Pericardium fibroblast (primary cell): ENCODE results near the gene PCDHGA10. TPM values are rescaled to one million over a fixed set of nuclear protein-coding genes. Genes with fewer than 3 reads are reported as not detected.

Source experiments
- total RNA-seq: library from RNA; depleted of rRNA; stranded (reverse); fragments of >200 nt; gene quantifications from 2 replicates; pipeline ENCODE4 v1.2.3, GENCODE V29; 2015

PCDHGA10 gene
- total RNA-seq, 1 donor from 2014 or later, result 8.6 TPM

Other genes with a start within 250 kb of the PCDHGA10 start
- 0.23 and 0.34 TPM in 2 replicates for gene PCDHB7, start 240.3 kb upstream of the PCDHGA10 start, total RNA-seq
- not detected in 2 replicates for gene PCDHB8, start 235.2 kb upstream of the PCDHGA10 start, total RNA-seq
- gene PCDHB16, start 230.6 kb upstream of the PCDHGA10 start, total RNA-seq, result under 0.01 and 1.1 TPM in 2 replicates
- gene PCDHB9, start 225.8 kb upstream of the PCDHGA10 start, total RNA-seq, result 0.23 and 0.43 TPM in 2 replicates
- 0.12 and 0.17 TPM in 2 replicates for gene PCDHB10, start 220.6 kb upstream of the PCDHGA10 start, total RNA-seq
- gene PCDHB11, start 213.4 kb upstream of the PCDHGA10 start, total RNA-seq, result 0.12 TPM in 1 of 2 replicates, not detected in the other
- under 0.01 and 0.26 TPM in 2 replicates for gene PCDHB12, start 204.3 kb upstream of the PCDHGA10 start, total RNA-seq
- 0.35 and 0.43 TPM in 2 replicates for gene PCDHB13, start 199.1 kb upstream of the PCDHGA10 start, total RNA-seq
- gene PCDHB14, start 189.6 kb upstream of the PCDHGA10 start, total RNA-seq, result 0.70 TPM in 1 of 2 replicates, not detected in the other
- gene PCDHB15, start 167.6 kb upstream of the PCDHGA10 start, total RNA-seq, result under 0.01 and 0.12 TPM in 2 replicates
- not detected in 2 replicates for gene SLC25A2, start 108.9 kb upstream of the PCDHGA10 start, total RNA-seq
- gene TAF7, start 92.2 kb upstream of the PCDHGA10 start, total RNA-seq, result 34.3 and 45.5 TPM in 2 replicates
- gene PCDHGA1, start 82.5 kb upstream of the PCDHGA10 start, total RNA-seq, result 0.35 and 0.85 TPM in 2 replicates
- gene PCDHGA2, start 74.2 kb upstream of the PCDHGA10 start, total RNA-seq, result 2.2 and 3.5 TPM in 2 replicates
- 1.8 and 4.4 TPM in 2 replicates for gene PCDHGA3, start 69.2 kb upstream of the PCDHGA10 start, total RNA-seq
- 0.82 and 0.94 TPM in 2 replicates for gene PCDHGB1, start 62.9 kb upstream of the PCDHGA10 start, total RNA-seq
- gene PCDHGA4, start 58.0 kb upstream of the PCDHGA10 start, total RNA-seq, result 2.8 and 3.9 TPM in 2 replicates
- gene PCDHGB2, start 53.0 kb upstream of the PCDHGA10 start, total RNA-seq, result 0.77 and 3.3 TPM in 2 replicates
- 0.68 and 2.1 TPM in 2 replicates for gene PCDHGA5, start 48.8 kb upstream of the PCDHGA10 start, total RNA-seq
- gene PCDHGB3, start 42.7 kb upstream of the PCDHGA10 start, total RNA-seq, result 0.58 and 1.8 TPM in 2 replicates
- 3.7 and 4.3 TPM in 2 replicates for gene PCDHGA6, start 39.1 kb upstream of the PCDHGA10 start, total RNA-seq
- 4.4 and 5.1 TPM in 2 replicates for gene PCDHGA7, start 30.2 kb upstream of the PCDHGA10 start, total RNA-seq
- 11.6 and 12.8 TPM in 2 replicates for gene PCDHGB4, start 25.3 kb upstream of the PCDHGA10 start, total RNA-seq
- gene PCDHGA8, start 20.4 kb upstream of the PCDHGA10 start, total RNA-seq, result 0.70 and 1.4 TPM in 2 replicates
- gene PCDHGB5, start 15.0 kb upstream of the PCDHGA10 start, total RNA-seq, result 19.2 and 23.3 TPM in 2 replicates
- gene PCDHGA9, start 10.2 kb upstream of the PCDHGA10 start, total RNA-seq, result 1.4 and 2.5 TPM in 2 replicates
- 0.93 and 1.4 TPM in 2 replicates for gene PCDHGB6, start 5.0 kb upstream of the PCDHGA10 start, total RNA-seq
- gene PCDHGB7, start 4.7 kb downstream of the PCDHGA10 start, total RNA-seq, result 8.3 and 12.5 TPM in 2 replicates
- 11.7 and 12.9 TPM in 2 replicates for gene PCDHGA11, start 8.1 kb downstream of the PCDHGA10 start, total RNA-seq
- 18.8 and 27.2 TPM in 2 replicates for gene PCDHGA12, start 17.5 kb downstream of the PCDHGA10 start, total RNA-seq
- gene PCDHGC3, start 63.0 kb downstream of the PCDHGA10 start, total RNA-seq, result 55.5 and 77.5 TPM in 2 replicates
- gene PCDHGC4, start 72.0 kb downstream of the PCDHGA10 start, total RNA-seq, result 0.23 and 0.26 TPM in 2 replicates
- gene PCDHGC5, start 76.1 kb downstream of the PCDHGA10 start, total RNA-seq, result 0.43 and 0.58 TPM in 2 replicates
- gene DIAPH1, start 206.0 kb downstream of the PCDHGA10 start, total RNA-seq, result 20.5 and 27.1 TPM in 2 replicates
- 39.7 and 53.9 TPM in 2 replicates for gene HDAC3, start 223.9 kb downstream of the PCDHGA10 start, total RNA-seq
- gene RELL2, start 224.0 kb downstream of the PCDHGA10 start, total RNA-seq, result 3.5 and 4.4 TPM in 2 replicates
- 19.7 and 23.1 TPM in 2 replicates for gene FCHSD1, start 238.4 kb downstream of the PCDHGA10 start, total RNA-seq